ENCODE results near the gene DGKG.

DGKG gene

DNA sequence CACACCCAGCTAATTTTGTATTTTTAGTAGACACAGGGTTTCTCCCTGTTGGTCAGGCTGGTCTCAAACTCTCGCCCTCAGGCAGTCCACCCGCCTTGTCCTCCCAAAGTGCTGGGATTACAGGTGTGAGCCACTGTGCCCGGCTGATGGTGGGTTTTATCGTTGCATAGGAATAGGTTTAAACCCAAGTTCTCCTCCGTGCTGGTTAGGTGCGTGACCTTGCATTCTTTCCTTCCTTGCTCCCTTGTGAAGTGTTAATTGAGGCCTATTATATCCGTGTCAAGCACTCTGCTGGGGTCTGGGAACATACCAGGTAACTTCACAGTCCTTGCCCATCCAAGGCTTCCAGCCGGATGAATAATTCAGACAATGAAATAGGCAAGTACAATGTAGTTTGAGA, 233.9 kb downstream of the DGKG start:
- DNase-seq (ENCODE audit: low read depth in 1 of 2, low spot score in 1 of 2) = no peak
- Histone ChIP-seq H3K4me3 (replicated peaks; ENCODE audit: insufficient read depth, low read length) (no peak overlapping the region), H3K27ac (replicated peaks) (no peak overlapping the region), H3K27me3 (ENCODE audit: insufficient read depth, poor library complexity, severe bottlenecking) (no peaks in the 10 kb centered on the region)
- no peak for TF ChIP-seq POLR2AphosphoS5 (IDR thresholded peaks at IDR 0.05; ENCODE audit: low read depth)
- no peak for TF ChIP-seq SPI1 (IDR thresholded peaks at IDR 0.05; ENCODE audit: borderline replicate concordance, low read depth)
- TF ChIP-seq, protein P1, sequence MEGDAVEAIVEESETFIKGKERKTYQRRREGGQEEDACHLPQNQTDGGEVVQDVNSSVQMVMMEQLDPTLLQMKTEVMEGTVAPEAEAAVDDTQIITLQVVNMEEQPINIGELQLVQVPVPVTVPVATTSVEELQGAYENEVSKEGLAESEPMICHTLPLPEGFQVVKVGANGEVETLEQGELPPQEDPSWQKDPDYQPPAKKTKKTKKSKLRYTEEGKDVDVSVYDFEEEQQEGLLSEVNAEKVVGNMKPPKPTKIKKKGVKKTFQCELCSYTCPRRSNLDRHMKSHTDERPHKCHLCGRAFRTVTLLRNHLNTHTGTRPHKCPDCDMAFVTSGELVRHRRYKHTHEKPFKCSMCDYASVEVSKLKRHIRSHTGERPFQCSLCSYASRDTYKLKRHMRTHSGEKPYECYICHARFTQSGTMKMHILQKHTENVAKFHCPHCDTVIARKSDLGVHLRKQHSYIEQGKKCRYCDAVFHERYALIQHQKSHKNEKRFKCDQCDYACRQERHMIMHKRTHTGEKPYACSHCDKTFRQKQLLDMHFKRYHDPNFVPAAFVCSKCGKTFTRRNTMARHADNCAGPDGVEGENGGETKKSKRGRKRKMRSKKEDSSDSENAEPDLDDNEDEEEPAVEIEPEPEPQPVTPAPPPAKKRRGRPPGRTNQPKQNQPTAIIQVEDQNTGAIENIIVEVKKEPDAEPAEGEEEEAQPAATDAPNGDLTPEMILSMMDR (IDR thresholded peaks at IDR 0.05; ENCODE audit: insufficient read depth, low read length) = no peak
- TF ChIP-seq GABPA (IDR thresholded peaks at IDR 0.05; ENCODE audit: low read depth) = no peak
- TF ChIP-seq, protein P2, sequence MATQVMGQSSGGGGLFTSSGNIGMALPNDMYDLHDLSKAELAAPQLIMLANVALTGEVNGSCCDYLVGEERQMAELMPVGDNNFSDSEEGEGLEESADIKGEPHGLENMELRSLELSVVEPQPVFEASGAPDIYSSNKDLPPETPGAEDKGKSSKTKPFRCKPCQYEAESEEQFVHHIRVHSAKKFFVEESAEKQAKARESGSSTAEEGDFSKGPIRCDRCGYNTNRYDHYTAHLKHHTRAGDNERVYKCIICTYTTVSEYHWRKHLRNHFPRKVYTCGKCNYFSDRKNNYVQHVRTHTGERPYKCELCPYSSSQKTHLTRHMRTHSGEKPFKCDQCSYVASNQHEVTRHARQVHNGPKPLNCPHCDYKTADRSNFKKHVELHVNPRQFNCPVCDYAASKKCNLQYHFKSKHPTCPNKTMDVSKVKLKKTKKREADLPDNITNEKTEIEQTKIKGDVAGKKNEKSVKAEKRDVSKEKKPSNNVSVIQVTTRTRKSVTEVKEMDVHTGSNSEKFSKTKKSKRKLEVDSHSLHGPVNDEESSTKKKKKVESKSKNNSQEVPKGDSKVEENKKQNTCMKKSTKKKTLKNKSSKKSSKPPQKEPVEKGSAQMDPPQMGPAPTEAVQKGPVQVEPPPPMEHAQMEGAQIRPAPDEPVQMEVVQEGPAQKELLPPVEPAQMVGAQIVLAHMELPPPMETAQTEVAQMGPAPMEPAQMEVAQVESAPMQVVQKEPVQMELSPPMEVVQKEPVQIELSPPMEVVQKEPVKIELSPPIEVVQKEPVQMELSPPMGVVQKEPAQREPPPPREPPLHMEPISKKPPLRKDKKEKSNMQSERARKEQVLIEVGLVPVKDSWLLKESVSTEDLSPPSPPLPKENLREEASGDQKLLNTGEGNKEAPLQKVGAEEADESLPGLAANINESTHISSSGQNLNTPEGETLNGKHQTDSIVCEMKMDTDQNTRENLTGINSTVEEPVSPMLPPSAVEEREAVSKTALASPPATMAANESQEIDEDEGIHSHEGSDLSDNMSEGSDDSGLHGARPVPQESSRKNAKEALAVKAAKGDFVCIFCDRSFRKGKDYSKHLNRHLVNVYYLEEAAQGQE (IDR thresholded peaks at IDR 0.05; ENCODE audit: insufficient replicate concordance, low read depth) = no peak

DNA sequence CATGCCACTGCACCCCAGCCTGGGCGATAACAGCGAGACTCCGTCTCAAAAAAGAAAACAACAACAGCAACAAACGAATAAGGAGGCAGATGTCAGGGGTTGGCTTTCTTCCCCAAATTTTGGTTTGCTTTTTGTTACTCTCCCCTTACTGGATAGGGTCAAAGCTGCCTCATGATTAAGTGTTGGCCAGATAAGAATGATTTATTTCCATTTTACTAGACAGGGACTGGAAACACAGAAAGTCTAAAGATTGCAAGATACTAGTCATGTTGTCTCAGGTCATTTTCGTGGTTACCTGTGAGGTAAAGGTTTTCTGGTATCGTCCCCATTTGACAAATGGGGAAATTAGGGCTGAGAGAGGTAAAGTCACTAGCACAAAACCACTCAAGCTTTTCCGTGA, 234.6 kb downstream of the DGKG start:
- DNase-seq (ENCODE audit: low read depth in 1 of 2, low spot score in 1 of 2) = no peak
- TF ChIP-seq GABPA (IDR thresholded peaks at IDR 0.05; ENCODE audit: low read depth) (no peak), SPI1 (IDR thresholded peaks at IDR 0.05; ENCODE audit: borderline replicate concordance, low read depth) (no peak), POLR2AphosphoS5 (IDR thresholded peaks at IDR 0.05; ENCODE audit: low read depth) (no peak)
- TF ChIP-seq, protein P1 (IDR thresholded peaks at IDR 0.05; ENCODE audit: insufficient read depth, low read length) = no peak
- TF ChIP-seq, protein P2 (IDR thresholded peaks at IDR 0.05; ENCODE audit: insufficient replicate concordance, low read depth) = no peak
- H3K27ac ChIP-seq (replicated peaks) = no peak overlapping the region
- no peak overlapping the region for H3K4me3 ChIP-seq (replicated peaks; ENCODE audit: insufficient read depth, low read length)
- no peaks in the 10 kb centered on the region for H3K27me3 ChIP-seq (ENCODE audit: insufficient read depth, poor library complexity, severe bottlenecking)

DNA sequence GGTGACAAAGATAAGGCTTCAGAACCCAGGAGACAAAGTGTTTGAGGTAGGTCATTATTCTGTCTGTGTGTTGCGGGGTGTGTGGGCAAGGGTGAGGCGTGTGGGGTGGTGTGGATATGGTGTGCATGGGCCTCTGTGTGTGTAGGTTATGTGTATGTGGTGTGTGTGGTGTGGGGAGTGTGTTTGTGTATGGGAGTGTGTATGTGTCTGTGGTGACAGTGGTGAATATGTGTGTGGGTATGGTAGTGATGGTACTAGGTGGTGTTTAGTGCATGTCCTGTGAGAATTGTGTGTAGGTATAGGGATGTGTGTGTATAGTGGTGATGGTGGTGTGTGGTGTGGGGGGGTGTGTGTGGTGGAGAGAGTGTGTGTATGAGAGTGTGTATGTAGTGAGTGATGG, 236.9 kb downstream of the DGKG start:
- no peak for DNase-seq (ENCODE audit: low read depth in 1 of 2, low spot score in 1 of 2)

More for the DNA sequence above, 236.9 kb downstream of the DGKG start:
- Histone ChIP-seq H3K27me3 (ENCODE audit: insufficient read depth, poor library complexity, severe bottlenecking) (no peaks in the 10 kb centered on the region), H3K27ac (replicated peaks) (no peak overlapping the region), H3K4me3 (replicated peaks; ENCODE audit: insufficient read depth, low read length) (no peak overlapping the region)
- TF ChIP-seq SPI1 (IDR thresholded peaks at IDR 0.05; ENCODE audit: borderline replicate concordance, low read depth) (no peak), POLR2AphosphoS5 (IDR thresholded peaks at IDR 0.05; ENCODE audit: low read depth) (no peak), GABPA (IDR thresholded peaks at IDR 0.05; ENCODE audit: low read depth) (no peak)
- TF ChIP-seq, protein P1 (IDR thresholded peaks at IDR 0.05; ENCODE audit: insufficient read depth, low read length) = no peak
- TF ChIP-seq, protein P2 (IDR thresholded peaks at IDR 0.05; ENCODE audit: insufficient replicate concordance, low read depth) = no peak

Measured in HL-60 (cell line).